GM12878 (cell line): ENCODE measurements around the gene CDC42SE2. TPM values are rescaled to one million over a fixed set of nuclear protein-coding genes. Genes with fewer than 3 reads are reported as not detected.
A peak's percentile ranks its signal among the peaks of the same experiment; 100 is the strongest.

ENCODE experiments used
- ATAC-seq: fragments of 200-7000 bp; cut with Tn5 transposase; 3 replicates; pipeline ENCODE4 v1.9.1; 2020; ENCODE audit warnings: mild to moderate bottlenecking, moderate library complexity
- BruUV-seq: library from RNA; stranded (reverse); fragments of 400-500 nt; replicated peaks from 2 replicates; lab custom pipeline; 2021; lab: Mats Ljungman, UMichigan
- CTCF ChIA-PET: fragments of 300-600 bp; sonication (Branson Sonifier 250); formaldehyde crosslinking; extraction: SDS; loops from one replicate; lab custom pipeline; 2021; ENCODE audit warnings: inconsistent platforms; lab: Yijun Ruan, JAX
- POLR2A ChIA-PET: fragments of 350-600 bp; formaldehyde crosslinking; extraction: SDS; loops from one replicate; lab custom pipeline; 2021; ENCODE audit warnings: inconsistent platforms; lab: Charles Lee
- RAD21 ChIA-PET: fragments of 300-600 bp; sonication (Branson Sonifier 250); formaldehyde crosslinking; loops from one replicate; lab custom pipeline; 2023; ENCODE audit warnings: antibody characterized with exemption; ENCODE audit not compliant: unreplicated experiment; lab: Charles Lee
- SMC1A ChIA-PET: fragments of 300-600 bp; sonication (Branson Sonifier 250); formaldehyde crosslinking; loops from one replicate; lab custom pipeline; 2023; ENCODE audit not compliant: unreplicated experiment, uncharacterized antibody; lab: Charles Lee
- DNase-seq: peaks from one replicate; pipeline ENCODE4 v3.0.0-alpha.2; 2011; ENCODE audit warnings: low read depth, low spot score
- FAIRE-seq: peaks from 3 replicates; lab custom pipeline; 2011; peaks lifted over from hg19 to GRCh38; lab: Jason Lieb, UNC
- H2AFZ ChIP-seq: 2 replicates; pipeline ENCODE4 v1.6.0; 2011; ENCODE audit warnings: low read depth, low read length, control low read depth; ENCODE audit not compliant: control insufficient read depth
- H3K27ac ChIP-seq: 2 replicates; pipeline ENCODE4 v1.5.1; 2011; ENCODE audit warnings: control low read depth; ENCODE audit not compliant: control insufficient read depth, insufficient read depth
- H3K27me3 ChIP-seq, 2 experiments: replicated peaks in 1 of 2; 2 replicates each; pipeline versions ENCODE4 v1.6.0 to v1.6.1; 2011; ENCODE audit warnings: low read length in 1 of 2; ENCODE audit not compliant: control insufficient read depth in 2 of 2, insufficient read depth in 2 of 2
- H3K36me3 ChIP-seq, 2 experiments: 2 replicates each; pipeline ENCODE4 v1.5.1; 2011; ENCODE audit warnings: low read length in 1 of 2; ENCODE audit not compliant: control insufficient read depth in 2 of 2, insufficient read depth in 2 of 2
- H3K4me1 ChIP-seq: 2 replicates; pipeline ENCODE4 v1.6.1; 2011; ENCODE audit warnings: mild to moderate bottlenecking, low read length, moderate library complexity, mixed read lengths; ENCODE audit not compliant: control insufficient read depth, insufficient read depth
- H3K4me2 ChIP-seq: 2 replicates; pipeline ENCODE4 v1.6.0; 2011; ENCODE audit warnings: control low read depth; ENCODE audit not compliant: control insufficient read depth, insufficient read depth
- H3K4me3 ChIP-seq: fragments of 200-600 bp; sonication (generic); 2 replicates; pipeline ENCODE4 v1.5.1; 2016
- H3K79me2 ChIP-seq: 2 replicates; pipeline ENCODE4 v1.6.0; 2011; ENCODE audit warnings: low read length; ENCODE audit not compliant: control insufficient read depth, insufficient read depth
- H3K9ac ChIP-seq: 2 replicates; pipeline ENCODE4 v1.8.0; 2011; ENCODE audit warnings: low read length, control low read depth, mixed read lengths; ENCODE audit not compliant: control insufficient read depth, insufficient read depth
- H3K9me3 ChIP-seq: replicated peaks from 3 replicates; pipeline ENCODE4 v1.5.1; 2011; ENCODE audit warnings: mild to moderate bottlenecking, low read length; ENCODE audit not compliant: control insufficient read depth, insufficient read depth
- H4K20me1 ChIP-seq: 2 replicates; pipeline ENCODE4 v1.6.0; 2011; ENCODE audit not compliant: control insufficient read depth, insufficient read depth
- CHD4 ChIP-seq: fragments of 200-600 bp; sonication (generic); IDR thresholded peaks from 2 replicates; pipeline ENCODE4 v1.6.1; 2016; ENCODE audit warnings: mild to moderate bottlenecking
- E2F4 ChIP-seq: IDR thresholded peaks from 2 replicates; pipeline ENCODE4 v1.6.1; 2012; ENCODE audit warnings: low read depth, low read length, improper control_type of control experiment
- EED ChIP-seq: sonication (generic); IDR thresholded peaks from 2 replicates; pipeline ENCODE4 v1.6.1; 2016; ENCODE audit warnings: antibody characterized with exemption, low read depth
- FOXK2 ChIP-seq: fragments of 450-650 bp; IDR thresholded peaks from 2 replicates; pipeline ENCODE4 v1.6.1; 2017; ENCODE audit warnings: mild to moderate bottlenecking, moderate library complexity
- HDGF ChIP-seq: fragments of 450-650 bp; IDR thresholded peaks from 2 replicates; pipeline ENCODE4 v1.6.1; 2016; ENCODE audit warnings: antibody characterized with exemption
- IRF5 ChIP-seq: fragments of 450-650 bp; IDR thresholded peaks from 2 replicates; pipeline ENCODE4 v1.6.1; 2017; ENCODE audit warnings: borderline replicate concordance
- RCOR1 ChIP-seq: conservative IDR thresholded peaks from 2 replicates; pipeline ENCODE4 v1.6.1; 2012; ENCODE audit warnings: low read depth, low read length, improper control_type of control experiment
- SIX5 ChIP-seq: IDR thresholded peaks from 2 replicates; pipeline ENCODE4 v1.6.1; 2011; ENCODE audit warnings: mild to moderate bottlenecking, low read depth, low read length, moderate library complexity; ENCODE audit not compliant: severe bottlenecking
- SPI1 ChIP-seq: IDR thresholded peaks from 2 replicates; pipeline ENCODE4 v1.6.1; 2011; ENCODE audit warnings: low read depth, mild to moderate bottlenecking, low read length, moderate library complexity, borderline replicate concordance; ENCODE audit not compliant: insufficient read depth
- SUPT20H ChIP-seq: IDR thresholded peaks from 2 replicates; pipeline ENCODE4 v1.6.1; 2011; ENCODE audit warnings: low read depth, mild to moderate bottlenecking, low read length, moderate library complexity, borderline replicate concordance; ENCODE audit not compliant: control insufficient read depth
- ZNF384 ChIP-seq: IDR thresholded peaks from 2 replicates; pipeline ENCODE4 v1.6.1; 2012; ENCODE audit warnings: low read depth, mild to moderate bottlenecking, low read length, improper control_type of control experiment, borderline replicate concordance
- in situ Hi-C: fragments of 300-500 bp; cut with MboI; formaldehyde crosslinking; loops from 9 replicates; pipeline ENCODE4 v1.14.3; 2018; ENCODE audit warnings: mixed read lengths
- intact Hi-C: fragments of 100-400 bp; cut with micrococcal nuclease; formaldehyde crosslinking; loops from one replicate; pipeline ENCODE4 v1.14.2; 2022; ENCODE audit not compliant: unreplicated experiment
- polyA plus RNA-seq, 11 experiments: library from polyadenylated mRNA; depleted of rRNA in 4 of 11; unstranded in 6 of 11; stranded (reverse) in 5 of 11; fragments of >200 nt; fragmentation: Nextera tagmentation in 4 of 11; fragmentation: Illumina TruSeq in 1 of 11; extraction: Ambion mirVana in 4 of 11; extraction: Trizol in 1 of 11; gene quantifications; 1 replicate in 1 of 11; 2 replicates in 10 of 11; pipeline versions ENCODE4 v1.2.1 to v1.2.3, GENCODE V29; 2011 to 2016; ENCODE audit warnings: inconsistent platforms in 2 of 11, missing spikeins in 2 of 11, low read depth in 1 of 11
- total RNA-seq, 4 experiments: library from RNA; depleted of rRNA in 3 of 4; stranded (reverse); fragments of >200 nt in 3 of 4; fragmentation: Illumina TruSeq in 1 of 4; extraction: Trizol in 1 of 4; gene quantifications; 2 replicates each; pipeline versions ENCODE4 v1.2.1 to v1.2.3, GENCODE V29; 2013 to 2021
- TF ChIP-seq, protein P1 (sequence below): fragments of 450-650 bp; IDR thresholded peaks from 2 replicates; pipeline ENCODE4 v1.6.1; 2018; ENCODE audit warnings: borderline replicate concordance, mild to moderate bottlenecking; ENCODE audit not compliant: partially characterized antibody

Gene CDC42SE2
- total and polyA plus RNA-seq, 10 of the 15 experiments (the other 5 are each of a cell fraction or from before 2014, with no cell fraction given): 57.0 to 148 (median 80.3) TPM

GRCh38 chr5:131322926-131323325 lies 59.1 kb downstream of the CDC42SE2 start (continued):
- no peak for TF ChIP-seq IRF5
- TF ChIP-seq HDGF: no peak
- no peak for TF ChIP-seq SUPT20H
- TF ChIP-seq RCOR1: no peak
- TF ChIP-seq SIX5: no peak
- TF ChIP-seq EED: no peak
- TF ChIP-seq E2F4: no peak
- TF ChIP-seq CHD4: no peak
- TF ChIP-seq SPI1: no peak

DNA sequence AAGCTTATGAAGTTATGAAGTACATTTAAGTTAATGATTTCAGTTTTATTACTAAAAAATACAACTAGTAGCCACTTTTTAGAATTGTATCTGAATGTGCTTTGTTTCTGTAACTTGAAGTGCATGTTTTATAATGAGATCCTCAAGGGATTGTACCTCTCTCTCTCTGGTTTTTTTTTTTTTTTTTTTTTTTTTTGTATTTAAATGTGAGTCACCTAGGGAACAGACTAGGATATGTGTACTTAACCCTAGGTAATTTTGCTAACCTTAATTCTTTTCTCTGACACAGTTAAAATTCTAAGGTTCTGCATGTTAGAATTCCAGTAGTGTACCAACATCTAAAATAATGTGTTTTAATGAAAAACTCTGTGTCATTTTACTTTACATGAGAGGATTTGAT lies 59.5 kb downstream of the CDC42SE2 start:
- H4K20me1 ChIP-seq: no peaks in the 10 kb centered on the region
- POLR2A ChIA-PET: interaction anchor here (0.5 kb wide), 1 partner anchor 9 kb away, joined by 3 read pairs; no protein-coding TSS in a partner anchor
- CTCF ChIA-PET: interaction anchor here (1.4 kb wide), 1 partner anchor 91 kb away, joined by 3 read pairs; no protein-coding TSS in a partner anchor
- ATAC-seq (no peak), FAIRE-seq (no peak), DNase-seq (no peak)
- H3K79me2 ChIP-seq: peaks cover 89% of the 10 kb centered on the region
- intact Hi-C loops (loop anchor here (10.0 kb wide), 1 partner anchor 49 kb away; no protein-coding TSS in a partner anchor), in situ Hi-C loops (no loop called here)
- no peak overlapping the region for H3K4me2 ChIP-seq
- H3K9me3 ChIP-seq: peaks cover 4% of the 10 kb centered on the region
- SMC1A ChIA-PET: interaction anchor here (1.4 to 2.4 kb wide), 2 partner anchors 38 to 58 kb away, joined by 4 to 8 read pairs; no protein-coding TSS in a partner anchor
- peaks cover 2 to 29% of the 10 kb centered on the region in 2 experiments for H3K36me3 ChIP-seq
- H3K4me3 ChIP-seq: no peak overlapping the region
- RAD21 ChIA-PET: interaction anchor here (0.7 to 3.1 kb wide), 3 partner anchors 19 to 739 kb away, joined by 3 to 11 read pairs (median 3); no protein-coding TSS in a partner anchor
- no peak overlapping the region for H3K9ac ChIP-seq
- no peak overlapping the region for H2AFZ ChIP-seq
- TF ChIP-seq, protein P1, sequence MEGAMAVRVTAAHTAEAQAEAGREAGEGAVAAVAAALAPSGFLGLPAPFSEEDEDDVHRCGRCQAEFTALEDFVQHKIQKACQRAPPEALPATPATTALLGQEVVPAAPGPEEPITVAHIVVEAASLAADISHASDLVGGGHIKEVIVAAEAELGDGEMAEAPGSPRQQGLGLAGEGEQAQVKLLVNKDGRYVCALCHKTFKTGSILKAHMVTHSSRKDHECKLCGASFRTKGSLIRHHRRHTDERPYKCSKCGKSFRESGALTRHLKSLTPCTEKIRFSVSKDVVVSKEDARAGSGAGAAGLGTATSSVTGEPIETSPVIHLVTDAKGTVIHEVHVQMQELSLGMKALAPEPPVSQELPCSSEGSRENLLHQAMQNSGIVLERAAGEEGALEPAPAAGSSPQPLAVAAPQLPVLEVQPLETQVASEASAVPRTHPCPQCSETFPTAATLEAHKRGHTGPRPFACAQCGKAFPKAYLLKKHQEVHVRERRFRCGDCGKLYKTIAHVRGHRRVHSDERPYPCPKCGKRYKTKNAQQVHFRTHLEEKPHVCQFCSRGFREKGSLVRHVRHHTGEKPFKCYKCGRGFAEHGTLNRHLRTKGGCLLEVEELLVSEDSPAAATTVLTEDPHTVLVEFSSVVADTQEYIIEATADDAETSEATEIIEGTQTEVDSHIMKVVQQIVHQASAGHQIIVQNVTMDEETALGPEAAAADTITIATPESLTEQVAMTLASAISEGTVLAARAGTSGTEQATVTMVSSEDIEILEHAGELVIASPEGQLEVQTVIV: no peak
- peak; percentile 42; the same call in 1 of the 2 replicates for TF ChIP-seq ZNF384
- TF ChIP-seq FOXK2: no peak
- H3K27ac ChIP-seq: no peak overlapping the region
- BruUV-seq: no TSS peak
- no peaks in the 10 kb centered on the region for H3K4me1 ChIP-seq
- no peaks in the 10 kb centered on the region for H3K27me3 ChIP-seq
